ENCODE data around the gene SOWAHA. TPM values are rescaled to one million over a fixed set of nuclear protein-coding genes. Genes with fewer than 3 reads are reported as not detected.
A peak's percentile ranks its signal among the peaks of the same experiment; 100 is the strongest.

Gene SOWAHA
- total and polyA plus RNA-seq, 2 donors (not counting 1 experiment from before 2014, with no cell fraction given) = 0.03 to 0.17 TPM

GRCh38 chr5:132848270-132848669 is 35.2 kb downstream of the SOWAHA start:
- Histone ChIP-seq H3K27me3 (ENCODE audit: control insufficient read depth, insufficient read depth, low read length) (no peaks in the 10 kb centered on the region), H3K4me2 (ENCODE audit: extremely low read depth, insufficient read depth, low read length) (no peak overlapping the region), H3K27ac (ENCODE audit: insufficient read depth, low read length) (no peak overlapping the region), H2AFZ (ENCODE audit: low read length) (no peak overlapping the region), H3K9ac (ENCODE audit: insufficient read depth, low read length) (no peak overlapping the region), H3K36me3 (ENCODE audit: control insufficient read depth, insufficient read depth, low read length) (no peaks in the 10 kb centered on the region), H3K4me3 (replicated peaks in 1 of 4; ENCODE audit: control extremely low read depth in 1 of 4, insufficient read depth in 1 of 4, low read depth in 3 of 4, low read length in 4 of 4) (no peak overlapping the region), H3K79me2 (ENCODE audit: control insufficient read depth, insufficient read depth, low read length) (no peaks in the 10 kb centered on the region), H3K9me3 (ENCODE audit: control insufficient read depth, insufficient read depth, low read depth, low read length) (no peaks in the 10 kb centered on the region), H4K20me1 (ENCODE audit: control insufficient read depth, extremely low read depth, insufficient read depth, low read length) (no peaks in the 10 kb centered on the region), H3K4me1 (ENCODE audit: control insufficient read depth, extremely low read depth, insufficient read depth, low read length) (no peaks in the 10 kb centered on the region)
- TF ChIP-seq EZH2 (IDR thresholded peaks at IDR 0.05; ENCODE audit: low read length, missing control alignments) (no peak), CTCF (conservative IDR thresholded peaks at IDR 0.05 in 1 of 2, IDR thresholded peaks at IDR 0.05 in 1 of 2; ENCODE audit: low read depth in 1 of 2, low read length in 2 of 2) (no peak)
- DNase-seq (ENCODE audit: low read depth in 2 of 2) = no peak

- DNase-seq (ENCODE audit: low read depth in 2 of 2) = no peak
- Histone ChIP-seq H2AFZ (ENCODE audit: low read length) (no peak overlapping the region), H3K4me1 (ENCODE audit: control insufficient read depth, extremely low read depth, insufficient read depth, low read length) (no peaks in the 10 kb centered on the region), H4K20me1 (ENCODE audit: control insufficient read depth, extremely low read depth, insufficient read depth, low read length) (no peaks in the 10 kb centered on the region), H3K27ac (ENCODE audit: insufficient read depth, low read length) (no peak overlapping the region), H3K9ac (ENCODE audit: insufficient read depth, low read length) (no peak overlapping the region), H3K4me3 (replicated peaks in 1 of 4; ENCODE audit: control extremely low read depth in 1 of 4, insufficient read depth in 1 of 4, low read depth in 3 of 4, low read length in 4 of 4) (no peak overlapping the region), H3K79me2 (ENCODE audit: control insufficient read depth, insufficient read depth, low read length) (no peaks in the 10 kb centered on the region), H3K9me3 (ENCODE audit: control insufficient read depth, insufficient read depth, low read depth, low read length) (no peaks in the 10 kb centered on the region), H3K36me3 (ENCODE audit: control insufficient read depth, insufficient read depth, low read length) (no peaks in the 10 kb centered on the region), H3K27me3 (ENCODE audit: control insufficient read depth, insufficient read depth, low read length) (no peaks in the 10 kb centered on the region), H3K4me2 (ENCODE audit: extremely low read depth, insufficient read depth, low read length) (no peak overlapping the region)
- TF ChIP-seq EZH2 (IDR thresholded peaks at IDR 0.05; ENCODE audit: low read length, missing control alignments) (no peak), CTCF (conservative IDR thresholded peaks at IDR 0.05 in 1 of 2, IDR thresholded peaks at IDR 0.05 in 1 of 2; ENCODE audit: low read depth in 1 of 2, low read length in 2 of 2) (no peak)
These were observed 36.2 kb downstream of the SOWAHA start for GRCh38 chr5:132849347-132849746.

GRCh38 chr5:132850066-132850465 is 37.0 kb downstream of the SOWAHA start:
- Histone ChIP-seq H3K27me3 (ENCODE audit: control insufficient read depth, insufficient read depth, low read length) (no peaks in the 10 kb centered on the region), H4K20me1 (ENCODE audit: control insufficient read depth, extremely low read depth, insufficient read depth, low read length) (no peaks in the 10 kb centered on the region), H3K4me3 (replicated peaks in 1 of 4; ENCODE audit: control extremely low read depth in 1 of 4, insufficient read depth in 1 of 4, low read depth in 3 of 4, low read length in 4 of 4) (no peak overlapping the region), H3K79me2 (ENCODE audit: control insufficient read depth, insufficient read depth, low read length) (no peaks in the 10 kb centered on the region), H2AFZ (ENCODE audit: low read length) (no peak overlapping the region), H3K4me1 (ENCODE audit: control insufficient read depth, extremely low read depth, insufficient read depth, low read length) (no peaks in the 10 kb centered on the region), H3K4me2 (ENCODE audit: extremely low read depth, insufficient read depth, low read length) (peak overlapping the region; percentile 35), H3K9me3 (ENCODE audit: control insufficient read depth, insufficient read depth, low read depth, low read length) (no peaks in the 10 kb centered on the region), H3K36me3 (ENCODE audit: control insufficient read depth, insufficient read depth, low read length) (no peaks in the 10 kb centered on the region), H3K27ac (ENCODE audit: insufficient read depth, low read length) (no peak overlapping the region), H3K9ac (ENCODE audit: insufficient read depth, low read length) (no peak overlapping the region)
- DNase-seq (ENCODE audit: low read depth in 2 of 2) = peak in 1 of 2 donors; percentile 55
- TF ChIP-seq EZH2 (IDR thresholded peaks at IDR 0.05; ENCODE audit: low read length, missing control alignments) = no peak
- no peak for TF ChIP-seq CTCF (conservative IDR thresholded peaks at IDR 0.05 in 1 of 2, IDR thresholded peaks at IDR 0.05 in 1 of 2; ENCODE audit: low read depth in 1 of 2, low read length in 2 of 2)

Measured in fibroblast of lung (primary cell).